HepG2 (cell line): ENCODE results near the gene STX5. TPM values are rescaled to one million over a fixed set of nuclear protein-coding genes. Genes with fewer than 3 reads are reported as not detected.

Experiments
- ATAC-seq: fragments of 200-7000 bp; cut with Tn5 transposase; 3 replicates; pipeline ENCODE4 v1.9.1; 2020; ENCODE audit warnings: mild to moderate bottlenecking, moderate library complexity
- BruUV-seq: library from RNA; stranded (reverse); fragments of 400-500 nt; replicated peaks from 2 replicates; lab custom pipeline; 2021; lab: Mats Ljungman, UMichigan
- CTCF ChIA-PET: fragments of 300-600 bp; formaldehyde crosslinking; extraction: SDS; loops from one replicate; lab custom pipeline; 2021; ENCODE audit warnings: low total read pairs, inconsistent platforms, low intra/inter-chr PET ratio; lab: Yijun Ruan, JAX
- POLR2A ChIA-PET: fragments of 350-600 bp; sonication (Branson Sonifier 250); formaldehyde crosslinking; loops from one replicate; lab custom pipeline; 2020; ENCODE audit warnings: antibody characterized with exemption, inconsistent platforms; lab: Yijun Ruan, JAX
- DNase-seq: peaks from one replicate; pipeline ENCODE4 v3.0.0-alpha.2; 2015; ENCODE audit warnings: low spot score
- FAIRE-seq: peaks from 3 replicates; lab custom pipeline; 2011; peaks lifted over from hg19 to GRCh38; lab: Jason Lieb, UNC
- H2AFZ ChIP-seq: one replicate; pipeline ENCODE4 v1.6.1; 2011; ENCODE audit warnings: low read length, inconsistent platforms
- H3K27ac ChIP-seq: fragments of 300-600 bp; 3 replicates; pipeline ENCODE4 v1.8.0; 2011; ENCODE audit warnings: mixed run types, mild to moderate bottlenecking, mixed read lengths, low read length, inconsistent platforms; ENCODE audit not compliant: insufficient read depth; ENCODE audit errors: extremely low read length
- H3K27me3 ChIP-seq, 2 experiments: fragments of 200-600 bp in 1 of 2; 2 replicates in 1 of 2; 3 replicates in 1 of 2; pipeline versions ENCODE4 v1.6.0 to v1.8.0; 2011; ENCODE audit warnings: low read length in 2 of 2, mild to moderate bottlenecking in 2 of 2, moderate library complexity in 2 of 2, inconsistent platforms in 1 of 2; ENCODE audit not compliant: insufficient read depth in 2 of 2, control insufficient read depth in 1 of 2
- H3K36me3 ChIP-seq, 2 experiments: fragments of 200-600 bp in 1 of 2; replicated peaks in 1 of 2; 2 replicates in 1 of 2; 3 replicates in 1 of 2; pipeline versions ENCODE4 v1.5.1 to v1.8.0; 2011; ENCODE audit warnings: low read length in 2 of 2, inconsistent platforms in 1 of 2; ENCODE audit not compliant: insufficient read depth in 2 of 2, control insufficient read depth in 1 of 2
- H3K4me1 ChIP-seq: 2 replicates; pipeline ENCODE4 v1.5.1; 2012; ENCODE audit warnings: low read length, inconsistent platforms; ENCODE audit not compliant: insufficient read depth
- H3K4me2 ChIP-seq: 2 replicates; pipeline ENCODE4 v1.6.0; 2011; ENCODE audit warnings: low read depth, low read length, inconsistent platforms
- H3K4me3 ChIP-seq, 3 experiments: fragments of 200-600 bp in 1 of 3; sonication (generic), shearing (Covaris generic) in 1 of 3; replicated peaks in 1 of 3; 2 replicates each; pipeline ENCODE4 v1.5.1; 2011 to 2016; ENCODE audit warnings: low read length in 3 of 3, inconsistent platforms in 2 of 3, low read depth in 2 of 3, mild to moderate bottlenecking in 2 of 3, control low read depth in 1 of 3, mixed read lengths in 1 of 3; ENCODE audit not compliant: insufficient read depth in 1 of 3
- H3K79me2 ChIP-seq: one replicate; pipeline ENCODE4 v1.6.1; 2011; ENCODE audit warnings: low read length, inconsistent platforms; ENCODE audit not compliant: insufficient read depth
- H3K9ac ChIP-seq: 2 replicates; pipeline ENCODE4 v1.6.0; 2011; ENCODE audit warnings: mild to moderate bottlenecking, low read depth, low read length, inconsistent platforms; ENCODE audit not compliant: insufficient read depth
- H3K9me3 ChIP-seq: 2 replicates; pipeline ENCODE4 v1.5.1; 2012; ENCODE audit warnings: mild to moderate bottlenecking, low read length
- H4K20me1 ChIP-seq: 2 replicates; pipeline ENCODE4 v1.6.0; 2011; ENCODE audit warnings: inconsistent platforms, mild to moderate bottlenecking, low read length, moderate library complexity; ENCODE audit not compliant: insufficient read depth
- BATF2 ChIP-seq: sonication (generic); formaldehyde crosslinking; IDR thresholded peaks from 2 replicates; pipeline ENCODE4 v1.8.0; 2022; ENCODE audit warnings: mild to moderate bottlenecking, missing genetic modification reagents, moderate library complexity
- MAFK ChIP-seq, 2 experiments: IDR thresholded peaks in 1 of 2; conservative IDR thresholded peaks in 1 of 2; 2 replicates each; pipeline ENCODE4 v1.6.1; 2011; ENCODE audit warnings: improper control_type of control experiment in 2 of 2, low read length in 2 of 2
- PHF20 ChIP-seq: sonication (generic); formaldehyde crosslinking; IDR thresholded peaks from 2 replicates; pipeline ENCODE4 v1.5.0; 2020; ENCODE audit warnings: mild to moderate bottlenecking, missing genetic modification reagents
- RBM39 ChIP-seq: fragments of 200-400 bp; formaldehyde crosslinking; IDR thresholded peaks from one replicate; pipeline ENCODE4 v1.6.1; 2018; ENCODE audit warnings: antibody characterized with exemption, mild to moderate bottlenecking, low read depth, low read length; ENCODE audit not compliant: poor library complexity, severe bottlenecking
- RFX1 ChIP-seq: fragments of 450-650 bp; IDR thresholded peaks from 2 replicates; pipeline ENCODE4 v1.6.1; 2017
- SIN3B ChIP-seq: fragments of 150-350 bp; IDR thresholded peaks from 2 replicates; pipeline ENCODE4 v1.6.1; 2014; ENCODE audit warnings: low read length
- U2AF2 ChIP-seq: fragments of 200-400 bp; formaldehyde crosslinking; IDR thresholded peaks from 2 replicates; pipeline ENCODE4 v1.6.1; 2017; ENCODE audit warnings: low read depth, mild to moderate bottlenecking, low read length
- WGBS: methylation state at CpG from one replicate; pipeline ENCODE4 v1.1.6; 2017; ENCODE audit warnings: low lambda C conversion rate; 5-methylcytosine and 5-hydroxymethylcytosine counted together
- in situ Hi-C: cut with HindIII; loops from 2 replicates; pipeline ENCODE4 v1.10.0; 2017; ENCODE audit warnings: low pct_unique_long_range_greater_than_20kb; ENCODE audit not compliant: extremely low pct_ligation_motif_present
- intact Hi-C: fragments of 100-400 bp; cut with micrococcal nuclease; formaldehyde crosslinking; loops from one replicate; pipeline ENCODE4 v1.10.0; 2022; ENCODE audit not compliant: unreplicated experiment
- polyA plus RNA-seq, 8 experiments: library from polyadenylated mRNA; depleted of rRNA in 3 of 8; stranded (reverse) in 7 of 8; unstranded in 1 of 8; fragments of >200 nt; fragmentation: Illumina TruSeq in 4 of 8; extraction: Trizol in 4 of 8; gene quantifications; 2 replicates each; pipeline versions ENCODE4 v1.2.1 to v1.2.3, GENCODE V29; 2011 to 2016; ENCODE audit warnings: low read depth in 4 of 8, missing spikeins in 1 of 8, mixed read lengths in 1 of 8; ENCODE audit not compliant: insufficient read depth in 1 of 8
- total RNA-seq, 5 experiments: library from RNA; depleted of rRNA; stranded (reverse); fragments of >200 nt; fragmentation: Illumina TruSeq; extraction: Trizol; gene quantifications; 2 replicates each; pipeline ENCODE4 v1.2.3, GENCODE V29; 2016; ENCODE audit warnings: low read depth in 1 of 5

Gene STX5
- total and polyA plus RNA-seq, 2 of the 13 experiments (the other 11 are each of a cell fraction or from before 2014, with no cell fraction given) = 26.9 to 30.0 TPM

GRCh38 chr11:62805961-62806441 lies 25.9 kb downstream of the STX5 start:
- H3K27ac ChIP-seq = peak overlapping the region; percentile 58
- in situ Hi-C loops = no loop called here
- peaks cover 18% of the 10 kb centered on the region for H3K79me2 ChIP-seq
- BruUV-seq = no TSS peak
- 93% methylated on average over 11 of the region's 12 CpGs for WGBS
- FAIRE-seq (no peak), ATAC-seq (no peak), DNase-seq (no peak)
- no peaks in the 10 kb centered on the region for H3K9me3 ChIP-seq
- H4K20me1 ChIP-seq = no peaks in the 10 kb centered on the region; the same call in 1 of the 2 replicates
- H3K4me3 ChIP-seq = peak overlapping the region; percentile 55 to 92 (median 57); a peak in 4 of 6 replicates
- intact Hi-C loops = loop anchor here (1.0 to 2.0 kb wide), 2 partner anchors 19 to 25 kb away; partner anchors contain the start of gene TMEM179B
- peak overlapping the region; percentile 70 for H3K9ac ChIP-seq
- TF ChIP-seq RFX1 (no peak), PHF20 (CRISPR knock-in tag) (no peak), RBM39 (no peak), BATF2 (no peak), MAFK (conservative IDR thresholded peaks at IDR 0.05 in 1 of 2, IDR thresholded peaks at IDR 0.05 in 1 of 2; ENCODE audit: low read length in 2 of 2) (no peak), U2AF2 (no peak), SIN3B (no peak)
- POLR2A ChIA-PET = interaction anchor here (0.7 to 5.7 kb wide), 19 partner anchors 8 to 100 kb away, joined by 3 to 53 read pairs (median 6); partner anchors contain the start of genes POLR2G, SLC3A2, STX5 and TAF6L
- no peak overlapping the region for H2AFZ ChIP-seq
- H3K4me2 ChIP-seq = peak overlapping the region; percentile 90
- CTCF ChIA-PET = no interaction called here
- peaks cover 6 to 21% of the 10 kb centered on the region in 2 experiments; a peak in 3 of 5 replicates for H3K36me3 ChIP-seq
- H3K4me1 ChIP-seq = peaks cover 24% of the 10 kb centered on the region
- no peaks in the 10 kb centered on the region; a peak in 1 of 5 replicates for H3K27me3 ChIP-seq
